H1 (cell line): ENCODE data around the gene LCN6. TPM values are rescaled to one million over a fixed set of nuclear protein-coding genes. Genes with fewer than 3 reads are reported as not detected.
A peak's percentile ranks its signal among the peaks of the same experiment; 100 is the strongest.

Experiments
- CTCF ChIA-PET: fragments of 300-600 bp; sonication (Branson Sonifier 250); formaldehyde crosslinking; loops from one replicate; lab custom pipeline; 2021; ENCODE audit not compliant: partially characterized antibody; lab: Charles Lee
- POLR2A ChIA-PET: fragments of 300-600 bp; sonication (Branson Sonifier 250); formaldehyde crosslinking; loops from one replicate; lab custom pipeline; 2021; ENCODE audit warnings: inconsistent platforms; ENCODE audit not compliant: partially characterized antibody; lab: Charles Lee
- DNase-seq, 2 experiments: peaks; one replicate each; pipeline versions ENCODE4 v3.0.0 to v3.0.0-alpha.2; 2010 to 2022; ENCODE audit warnings: low spot score in 2 of 2, low read depth in 1 of 2, mixed read lengths in 1 of 2
- FAIRE-seq: peaks from 2 replicates; lab custom pipeline; 2011; peaks lifted over from hg19 to GRCh38; lab: Jason Lieb, UNC
- H2AFZ ChIP-seq: 2 replicates; pipeline ENCODE4 v1.8.1; 2012; ENCODE audit warnings: low read length, inconsistent platforms
- H2AK5ac ChIP-seq: 2 replicates; pipeline ENCODE4 v1.6.1; 2013; ENCODE audit warnings: low read depth, low read length
- H2BK120ac ChIP-seq: replicated peaks from 2 replicates; pipeline ENCODE3; 2013; ENCODE audit warnings: low read depth, low read length, inconsistent platforms
- H2BK12ac ChIP-seq: 2 replicates; pipeline ENCODE4 v1.6.1; 2013; ENCODE audit warnings: low read depth, low read length
- H2BK15ac ChIP-seq: 2 replicates; pipeline ENCODE4 v1.6.1; 2013; ENCODE audit warnings: low read length
- H2BK20ac ChIP-seq: 2 replicates; pipeline ENCODE4 v1.6.1; 2013; ENCODE audit warnings: low read length
- H2BK5ac ChIP-seq: 2 replicates; pipeline ENCODE4 v1.6.1; 2013; ENCODE audit warnings: low read depth, low read length
- H3K14ac ChIP-seq: 2 replicates; pipeline ENCODE4 v1.6.1; 2013; ENCODE audit warnings: inconsistent platforms; ENCODE audit not compliant: insufficient read length
- H3K18ac ChIP-seq: 2 replicates; pipeline ENCODE4 v1.6.1; 2013; ENCODE audit warnings: low read length; ENCODE audit errors: extremely low read depth
- H3K23ac ChIP-seq: 2 replicates; pipeline ENCODE4 v1.6.1; 2013; ENCODE audit warnings: inconsistent platforms; ENCODE audit not compliant: insufficient read length
- H3K23me2 ChIP-seq: 2 replicates; pipeline ENCODE4 v1.6.1; 2013; ENCODE audit warnings: low read depth, low read length
- H3K27ac ChIP-seq: 2 replicates; pipeline ENCODE4 v1.6.1; 2011; ENCODE audit warnings: low read depth, low read length, inconsistent platforms
- H3K27me3 ChIP-seq, 4 experiments: replicated peaks in 1 of 4; 1 replicate in 1 of 4; 2 replicates in 3 of 4; pipeline versions ENCODE4 v1.6.1 to v1.8.1; 2011 to 2013; ENCODE audit warnings: low read length in 3 of 4, mild to moderate bottlenecking in 3 of 4, inconsistent platforms in 2 of 4, mixed read lengths in 2 of 4, moderate library complexity in 1 of 4; ENCODE audit not compliant: control insufficient read depth in 3 of 4, insufficient read depth in 3 of 4; ENCODE audit errors: extremely low read depth in 1 of 4
- H3K36me3 ChIP-seq, 4 experiments: 2 replicates each; pipeline versions ENCODE4 v1.6.1 to v1.8.1; 2011 to 2013; ENCODE audit warnings: mild to moderate bottlenecking in 4 of 4, low read length in 3 of 4, moderate library complexity in 2 of 4, control low read depth in 1 of 4, inconsistent platforms in 1 of 4; ENCODE audit not compliant: insufficient read depth in 4 of 4, control insufficient read depth in 2 of 4
- H3K4ac ChIP-seq: replicated peaks from 2 replicates; pipeline ENCODE3; 2013; ENCODE audit warnings: low read length, low read depth, mixed read lengths, inconsistent platforms; ENCODE audit not compliant: insufficient read length
- H3K4me1 ChIP-seq, 4 experiments: replicated peaks in 1 of 4; 1 replicate in 1 of 4; 2 replicates in 3 of 4; pipeline versions ENCODE4 v1.6.1 to v1.8.1; 2011 to 2013; ENCODE audit warnings: low read length in 3 of 4, inconsistent platforms in 2 of 4, mixed read lengths in 1 of 4; ENCODE audit not compliant: insufficient read depth in 4 of 4, control insufficient read depth in 3 of 4
- H3K4me2 ChIP-seq, 2 experiments: 2 replicates each; pipeline versions ENCODE4 v1.6.1 to v1.8.1; 2011 to 2013; ENCODE audit warnings: low read depth in 2 of 2, low read length in 2 of 2, control low read depth in 1 of 2, inconsistent platforms in 1 of 2, mild to moderate bottlenecking in 1 of 2; ENCODE audit not compliant: insufficient read depth in 1 of 2
- H3K4me3 ChIP-seq, 4 experiments: fragments of 200-600, 300-600 bp in 1 of 4; sonication (generic), shearing (Covaris generic), sonication (Bioruptor Twin) in 1 of 4; 2 replicates each; pipeline versions ENCODE4 v1.5.1 to v1.8.1; 2011 to 2016; ENCODE audit warnings: low read length in 4 of 4, low read depth in 3 of 4, control low read depth in 2 of 4, inconsistent platforms in 2 of 4, mild to moderate bottlenecking in 2 of 4, mixed read lengths in 1 of 4, moderate library complexity in 1 of 4; ENCODE audit not compliant: insufficient read depth in 2 of 4; ENCODE audit errors: extremely low read depth in 1 of 4
- H3K56ac ChIP-seq: replicated peaks from 2 replicates; pipeline ENCODE3; 2013; ENCODE audit warnings: low read depth, mild to moderate bottlenecking, mixed read lengths, low read length, inconsistent platforms; ENCODE audit not compliant: insufficient read length
- H3K79me1 ChIP-seq: 2 replicates; pipeline ENCODE4 v1.6.1; 2013; ENCODE audit warnings: low read depth, low read length, control low read depth
- H3K79me2 ChIP-seq, 2 experiments: 2 replicates each; pipeline versions ENCODE4 v1.6.1 to v1.8.1; 2012 to 2013; ENCODE audit warnings: low read length in 2 of 2, mild to moderate bottlenecking in 2 of 2, inconsistent platforms in 1 of 2; ENCODE audit not compliant: insufficient read depth in 2 of 2, control insufficient read depth in 1 of 2
- H3K9ac ChIP-seq, 4 experiments: replicated peaks in 1 of 4; 1 replicate in 1 of 4; 2 replicates in 3 of 4; pipeline versions ENCODE4 v1.6.1 to v1.8.1; 2011 to 2013; ENCODE audit warnings: low read depth in 3 of 4, low read length in 3 of 4, control low read depth in 2 of 4, mild to moderate bottlenecking in 2 of 4, moderate library complexity in 2 of 4, inconsistent platforms in 1 of 4; ENCODE audit errors: extremely low read depth in 1 of 4
- H3K9me3 ChIP-seq, 2 experiments: 2 replicates each; pipeline versions ENCODE4 v1.6.1 to v1.8.1; 2012 to 2013; ENCODE audit warnings: mild to moderate bottlenecking in 2 of 2, moderate library complexity in 2 of 2, control low read depth in 1 of 2, inconsistent platforms in 1 of 2, low read depth in 1 of 2, low read length in 1 of 2, mixed read lengths in 1 of 2; ENCODE audit not compliant: insufficient read depth in 2 of 2
- H4K20me1 ChIP-seq, 2 experiments: replicated peaks in 1 of 2; 2 replicates each; pipeline versions ENCODE3 to v1.8.1; 2011 to 2013; ENCODE audit warnings: inconsistent platforms in 2 of 2, low read length in 2 of 2, mild to moderate bottlenecking in 1 of 2; ENCODE audit not compliant: insufficient read depth in 2 of 2, control insufficient read depth in 1 of 2
- H4K5ac ChIP-seq: 2 replicates; pipeline ENCODE4 v1.6.1; 2013; ENCODE audit warnings: low read length, low read depth, mixed read lengths, inconsistent platforms; ENCODE audit not compliant: insufficient read length
- H4K8ac ChIP-seq: 2 replicates; pipeline ENCODE4 v1.8.0; 2013; ENCODE audit warnings: mild to moderate bottlenecking, moderate library complexity, low read length, inconsistent platforms; ENCODE audit not compliant: insufficient read depth; ENCODE audit errors: extremely low read depth
- H4K91ac ChIP-seq: replicated peaks from 2 replicates; pipeline ENCODE3; 2013; ENCODE audit warnings: low read length, mixed read lengths, inconsistent platforms; ENCODE audit not compliant: insufficient read length
- CTCF ChIP-seq, 3 experiments: IDR thresholded peaks; 1 replicate in 2 of 3; 2 replicates in 1 of 3; pipeline versions ENCODE4 v1.5.1 to v1.6.1; 2011; ENCODE audit warnings: low read length in 3 of 3, mild to moderate bottlenecking in 3 of 3, inconsistent platforms in 2 of 3, low read depth in 1 of 3, moderate library complexity in 1 of 3; ENCODE audit not compliant: insufficient read depth in 1 of 3; ENCODE audit errors: control extremely low read depth in 1 of 3
- JUN ChIP-seq: IDR thresholded peaks from 2 replicates; pipeline ENCODE4 v1.6.1; 2011; ENCODE audit warnings: low read depth, mild to moderate bottlenecking, improper control_type of control experiment, low read length
- KDM5A ChIP-seq: fragments of 200-600 bp; IDR thresholded peaks from 2 replicates; pipeline ENCODE4 v1.7.1; 2012; ENCODE audit warnings: mild to moderate bottlenecking, low read length, inconsistent platforms, mixed read lengths
- PHF8 ChIP-seq: fragments of 200-600 bp; sonication (generic); conservative IDR thresholded peaks from 2 replicates; pipeline ENCODE4 v1.7.1; 2012; ENCODE audit warnings: low read depth, mild to moderate bottlenecking, inconsistent platforms, low read length, moderate library complexity
- POU5F1 ChIP-seq: IDR thresholded peaks from 2 replicates; pipeline ENCODE4 v1.6.1; 2011; ENCODE audit warnings: low read depth, mild to moderate bottlenecking, low read length, moderate library complexity
- SIN3A ChIP-seq, 2 experiments: IDR thresholded peaks in 1 of 2; conservative IDR thresholded peaks in 1 of 2; 2 replicates each; pipeline ENCODE4 v1.6.1; 2011 to 2012; ENCODE audit warnings: low read length in 2 of 2, improper control_type of control experiment in 1 of 2, low read depth in 1 of 2, mild to moderate bottlenecking in 1 of 2
- SIX5 ChIP-seq: IDR thresholded peaks from 2 replicates; pipeline ENCODE4 v1.6.1; 2011; ENCODE audit warnings: mild to moderate bottlenecking, low read depth, low read length
- SUZ12 ChIP-seq: fragments of 200-600 bp; sonication (generic); IDR thresholded peaks from 2 replicates; pipeline ENCODE4 v1.6.1; 2012; ENCODE audit warnings: mild to moderate bottlenecking, inconsistent platforms, low read length, moderate library complexity, mixed read lengths
- WGBS, 2 experiments: shearing (Covaris generic) in 1 of 2; methylation state at CpG; one replicate each; pipeline versions ENCODE4 v1.1.6 to v1.1.7; 2013 to 2015; ENCODE audit warnings: low lambda C conversion rate in 2 of 2, mixed read lengths in 2 of 2, inconsistent platforms in 1 of 2, low coverage in 1 of 2, missing lambda C conversion rate in 1 of 2; ENCODE audit not compliant: insufficient replicate concordance in 2 of 2, insufficient coverage in 1 of 2, insufficient read length in 1 of 2; ENCODE audit errors: extremely low coverage in 1 of 2, missing lambda C conversion rate in 1 of 2; 5-methylcytosine and 5-hydroxymethylcytosine counted together
- polyA plus RNA-seq, 7 experiments: library from polyadenylated mRNA; depleted of rRNA in 3 of 7; stranded (reverse) in 5 of 7; unstranded in 2 of 7; fragments of >200 nt in 5 of 7; fragments of 200-250 nt in 2 of 7; gene quantifications; 1 replicate in 5 of 7; 2 replicates in 1 of 7; 4 replicates in 1 of 7; pipeline versions ENCODE4 v1.2.1 to v1.2.3, GENCODE V29; 2011 to 2013; ENCODE audit warnings: missing spikeins in 2 of 7, mixed read lengths in 2 of 7
- total RNA-seq: library from RNA; stranded (reverse); fragmentation: NEBNext Ultra II Directional; extraction: Animal tissue kit (Norgen Biotek cat#: 25700); gene quantifications from 2 replicates; pipeline ENCODE4 v1.2.1, GENCODE V29; 2021

The LCN6 gene
- total and polyA plus RNA-seq, 2 of the 8 experiments (the other 6 are each of a cell fraction or from before 2014, with no cell fraction given), result not detected

- WGBS, 2 experiments, result 87% methylated on average over 24 of the region's 24 CpGs; no CpG with 5 or more reads in 1 of the 2 experiments
- no peak overlapping the region for H2BK12ac ChIP-seq
- POLR2A ChIA-PET, result interaction anchor here (0.9 to 2.6 kb wide), 3 partner anchors 25 to 85 kb away, joined by 3 to 13 read pairs (median 3); no protein-coding TSS in a partner anchor
- no peak overlapping the region for H2BK15ac ChIP-seq
- no peak overlapping the region for H2AFZ ChIP-seq
- H3K4me2 ChIP-seq, result no peak overlapping the region
- H3K18ac ChIP-seq, result peak overlapping the region; percentile 32; the same call in 1 of the 2 replicates
- no peak overlapping the region for H2BK120ac ChIP-seq
- H3K23ac ChIP-seq, result no peak overlapping the region
- H3K23me2 ChIP-seq, result no peaks in the 10 kb centered on the region
- H3K14ac ChIP-seq, result no peak overlapping the region
- H3K36me3 ChIP-seq, result no peaks in the 10 kb centered on the region
- no peak overlapping the region for H3K27ac ChIP-seq
- FAIRE-seq (no peak), DNase-seq (peak in 1 of 2 experiments; percentile 49)
- no peak overlapping the region for H2AK5ac ChIP-seq
- peak overlapping the region; percentile 69 for H3K4ac ChIP-seq
- H3K4me1 ChIP-seq, result no peaks in the 10 kb centered on the region; a peak in 1 of 7 replicates
- no peaks in the 10 kb centered on the region for H3K27me3 ChIP-seq
- H4K5ac ChIP-seq, result no peak overlapping the region
- no peak overlapping the region for H2BK5ac ChIP-seq
- H3K79me2 ChIP-seq, result no peaks in the 10 kb centered on the region
- H4K91ac ChIP-seq, result no peak overlapping the region
- no peak overlapping the region for H3K4me3 ChIP-seq
- H3K9me3 ChIP-seq, result peaks cover 3 to 12% of the 10 kb centered on the region in 2 experiments; a peak in 1 of 4 replicates
- no peak overlapping the region for H3K9ac ChIP-seq
- CTCF ChIA-PET, result interaction anchor here (0.7 to 1.7 kb wide), 7 partner anchors 10 to 87 kb away, joined by 3 to 8 read pairs (median 4); partner anchors contain the start of gene AJM1
- H3K56ac ChIP-seq, result no peak overlapping the region
- H4K8ac ChIP-seq, result peak overlapping the region; percentile 51; the same call in 1 of the 2 replicates
- H3K79me1 ChIP-seq, result no peaks in the 10 kb centered on the region
- no peak overlapping the region for H2BK20ac ChIP-seq
- H4K20me1 ChIP-seq, result no peaks in the 10 kb centered on the region
- TF ChIP-seq PHF8 (no peak), POU5F1 (no peak), SUZ12 (no peak), SIX5 (no peak), SIN3A (conservative IDR thresholded peaks at IDR 0.05 in 1 of 2, IDR thresholded peaks at IDR 0.05 in 1 of 2; ENCODE audit: low read depth in 1 of 2, low read length in 2 of 2) (no peak), CTCF (IDR thresholded peaks at IDR 0.05; ENCODE audit: control extremely low read depth in 1 of 3, insufficient read depth in 1 of 3, low read depth in 1 of 3, low read length in 3 of 3) (no peak), JUN (no peak), KDM5A (no peak)
Measured at GRCh38 chr9:136754626-136755301, 6.4 kb upstream of the LCN6 start.
